ENCODE results near the gene ZNF248. TPM values are rescaled to one million over a fixed set of nuclear protein-coding genes. Genes with fewer than 3 reads are reported as not detected.
A peak's percentile ranks its signal among the peaks of the same experiment; 100 is the strongest.

The ZNF248 gene
- total and polyA plus RNA-seq, 9 of the 15 experiments (the other 6 are each of a cell fraction or from before 2014, with no cell fraction given), result 4.5 to 16.5 (median 10.2) TPM

DNA sequence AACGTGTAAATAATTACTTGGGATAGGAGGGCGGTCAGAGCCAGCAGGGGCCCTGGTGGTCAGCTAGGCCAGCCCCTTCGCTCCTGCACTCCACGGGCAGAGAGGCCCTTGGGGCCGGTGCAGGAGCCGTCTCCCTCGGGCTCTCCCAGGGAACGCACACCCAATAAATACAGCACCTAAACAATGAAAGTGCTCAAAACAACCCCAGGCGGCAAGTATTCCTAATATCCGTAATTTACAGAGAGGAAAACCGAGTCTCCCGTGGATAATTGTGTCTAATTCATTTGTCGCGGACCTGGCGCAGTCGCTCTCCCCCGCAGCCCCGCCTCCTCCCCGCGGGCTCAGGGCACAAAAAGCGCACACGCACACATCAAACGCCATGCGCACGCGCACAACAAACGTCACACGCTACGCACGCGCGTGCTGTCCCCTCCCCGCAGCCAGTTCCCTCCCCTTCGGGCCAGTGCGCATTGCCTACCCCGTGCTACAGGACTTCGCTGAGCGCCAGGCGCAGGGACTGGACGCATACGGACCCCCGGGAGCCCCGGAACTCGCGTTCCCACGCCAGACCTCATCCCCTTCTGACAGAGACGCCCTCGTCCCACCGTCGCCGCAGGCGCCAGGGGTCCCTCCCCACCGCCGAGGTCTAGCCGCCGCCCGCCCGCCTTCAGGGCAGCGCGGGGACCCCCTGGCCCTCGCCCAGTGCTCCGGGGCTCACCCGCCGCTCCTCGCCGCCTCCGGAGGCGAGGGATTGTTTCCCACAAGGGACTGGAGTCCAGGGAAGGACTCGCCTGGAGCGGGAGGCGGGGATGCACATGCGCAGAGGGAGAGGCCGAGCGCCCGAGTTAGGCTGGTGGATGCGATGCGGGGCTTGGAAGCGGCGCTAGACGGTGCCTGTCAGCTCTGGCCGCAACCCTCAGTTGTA lies at the start of gene ZNF248 (continued):
- TF ChIP-seq, protein P1, sequence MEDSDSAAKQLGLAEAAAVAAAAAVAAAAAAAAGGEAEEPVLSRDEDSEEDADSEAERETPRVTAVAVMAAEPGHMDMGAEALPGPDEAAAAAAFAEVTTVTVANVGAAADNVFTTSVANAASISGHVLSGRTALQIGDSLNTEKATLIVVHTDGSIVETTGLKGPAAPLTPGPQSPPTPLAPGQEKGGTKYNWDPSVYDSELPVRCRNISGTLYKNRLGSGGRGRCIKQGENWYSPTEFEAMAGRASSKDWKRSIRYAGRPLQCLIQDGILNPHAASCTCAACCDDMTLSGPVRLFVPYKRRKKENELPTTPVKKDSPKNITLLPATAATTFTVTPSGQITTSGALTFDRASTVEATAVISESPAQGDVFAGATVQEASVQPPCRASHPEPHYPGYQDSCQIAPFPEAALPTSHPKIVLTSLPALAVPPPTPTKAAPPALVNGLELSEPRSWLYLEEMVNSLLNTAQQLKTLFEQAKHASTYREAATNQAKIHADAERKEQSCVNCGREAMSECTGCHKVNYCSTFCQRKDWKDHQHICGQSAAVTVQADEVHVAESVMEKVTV (CRISPR knock-in tag; IDR thresholded peaks at IDR 0.05), result no peak
- TF ChIP-seq, protein P2, sequence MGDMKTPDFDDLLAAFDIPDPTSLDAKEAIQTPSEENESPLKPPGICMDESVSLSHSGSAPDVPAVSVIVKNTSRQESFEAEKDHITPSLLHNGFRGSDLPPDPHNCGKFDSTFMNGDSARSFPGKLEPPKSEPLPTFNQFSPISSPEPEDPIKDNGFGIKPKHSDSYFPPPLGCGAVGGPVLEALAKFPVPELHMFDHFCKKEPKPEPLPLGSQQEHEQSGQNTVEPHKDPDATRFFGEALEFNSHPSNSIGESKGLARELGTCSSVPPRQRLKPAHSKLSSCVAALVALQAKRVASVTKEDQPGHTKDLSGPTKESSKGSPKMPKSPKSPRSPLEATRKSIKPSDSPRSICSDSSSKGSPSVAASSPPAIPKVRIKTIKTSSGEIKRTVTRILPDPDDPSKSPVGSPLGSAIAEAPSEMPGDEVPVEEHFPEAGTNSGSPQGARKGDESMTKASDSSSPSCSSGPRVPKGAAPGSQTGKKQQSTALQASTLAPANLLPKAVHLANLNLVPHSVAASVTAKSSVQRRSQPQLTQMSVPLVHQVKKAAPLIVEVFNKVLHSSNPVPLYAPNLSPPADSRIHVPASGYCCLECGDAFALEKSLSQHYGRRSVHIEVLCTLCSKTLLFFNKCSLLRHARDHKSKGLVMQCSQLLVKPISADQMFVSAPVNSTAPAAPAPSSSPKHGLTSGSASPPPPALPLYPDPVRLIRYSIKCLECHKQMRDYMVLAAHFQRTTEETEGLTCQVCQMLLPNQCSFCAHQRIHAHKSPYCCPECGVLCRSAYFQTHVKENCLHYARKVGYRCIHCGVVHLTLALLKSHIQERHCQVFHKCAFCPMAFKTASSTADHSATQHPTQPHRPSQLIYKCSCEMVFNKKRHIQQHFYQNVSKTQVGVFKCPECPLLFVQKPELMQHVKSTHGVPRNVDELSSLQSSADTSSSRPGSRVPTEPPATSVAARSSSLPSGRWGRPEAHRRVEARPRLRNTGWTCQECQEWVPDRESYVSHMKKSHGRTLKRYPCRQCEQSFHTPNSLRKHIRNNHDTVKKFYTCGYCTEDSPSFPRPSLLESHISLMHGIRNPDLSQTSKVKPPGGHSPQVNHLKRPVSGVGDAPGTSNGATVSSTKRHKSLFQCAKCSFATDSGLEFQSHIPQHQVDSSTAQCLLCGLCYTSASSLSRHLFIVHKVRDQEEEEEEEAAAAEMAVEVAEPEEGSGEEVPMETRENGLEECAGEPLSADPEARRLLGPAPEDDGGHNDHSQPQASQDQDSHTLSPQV (IDR thresholded peaks at IDR 0.05), result peak; percentile 42; the same call in 1 of the 2 replicates
- TF ChIP-seq GTF2F1 (IDR thresholded peaks at IDR 0.05; ENCODE audit: low read depth, low read length) (no peak), CSDE1 (IDR thresholded peaks at IDR 0.05) (no peak), DNMT1 (IDR thresholded peaks at IDR 0.05) (no peak), RBM15 (IDR thresholded peaks at IDR 0.05; ENCODE audit: insufficient read depth, low read length) (no peak), KDM2B (CRISPR knock-in tag; IDR thresholded peaks at IDR 0.05) (peak; percentile 52; the same call in 1 of the 2 replicates), CXXC5 (CRISPR knock-in tag; IDR thresholded peaks at IDR 0.05) (peak; percentile 90), PURB (CRISPR knock-in tag; IDR thresholded peaks at IDR 0.05; ENCODE audit: low read depth) (no peak), SMAD4 (CRISPR knock-in tag; conservative IDR thresholded peaks at IDR 0.05) (no peak), TRIM24 (IDR thresholded peaks at IDR 0.05) (no peak), ZNF263 (CRISPR knock-in tag; IDR thresholded peaks at IDR 0.05; ENCODE audit: borderline replicate concordance) (no peak), ZC3H4 (CRISPR knock-in tag; IDR thresholded peaks at IDR 0.05; ENCODE audit: borderline replicate concordance) (no peak), HNRNPLL (IDR thresholded peaks at IDR 0.05; ENCODE audit: low read depth, low read length, poor library complexity, severe bottlenecking) (peak; percentile 50), MEF2A (IDR thresholded peaks at IDR 0.05; ENCODE audit: control insufficient read depth, low read depth, low read length) (no peak), SETDB1 (IDR thresholded peaks at IDR 0.05; ENCODE audit: low read length) (no peak), ZEB2 (IDR thresholded peaks at IDR 0.05) (no peak)
- TF ChIP-seq, protein P3, sequence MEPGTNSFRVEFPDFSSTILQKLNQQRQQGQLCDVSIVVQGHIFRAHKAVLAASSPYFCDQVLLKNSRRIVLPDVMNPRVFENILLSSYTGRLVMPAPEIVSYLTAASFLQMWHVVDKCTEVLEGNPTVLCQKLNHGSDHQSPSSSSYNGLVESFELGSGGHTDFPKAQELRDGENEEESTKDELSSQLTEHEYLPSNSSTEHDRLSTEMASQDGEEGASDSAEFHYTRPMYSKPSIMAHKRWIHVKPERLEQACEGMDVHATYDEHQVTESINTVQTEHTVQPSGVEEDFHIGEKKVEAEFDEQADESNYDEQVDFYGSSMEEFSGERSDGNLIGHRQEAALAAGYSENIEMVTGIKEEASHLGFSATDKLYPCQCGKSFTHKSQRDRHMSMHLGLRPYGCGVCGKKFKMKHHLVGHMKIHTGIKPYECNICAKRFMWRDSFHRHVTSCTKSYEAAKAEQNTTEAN (CRISPR knock-in tag; IDR thresholded peaks at IDR 0.05), result 0 out of 2 replicates have a peak, but pooled peaks have one; percentile 47
- TF ChIP-seq, protein P4, sequence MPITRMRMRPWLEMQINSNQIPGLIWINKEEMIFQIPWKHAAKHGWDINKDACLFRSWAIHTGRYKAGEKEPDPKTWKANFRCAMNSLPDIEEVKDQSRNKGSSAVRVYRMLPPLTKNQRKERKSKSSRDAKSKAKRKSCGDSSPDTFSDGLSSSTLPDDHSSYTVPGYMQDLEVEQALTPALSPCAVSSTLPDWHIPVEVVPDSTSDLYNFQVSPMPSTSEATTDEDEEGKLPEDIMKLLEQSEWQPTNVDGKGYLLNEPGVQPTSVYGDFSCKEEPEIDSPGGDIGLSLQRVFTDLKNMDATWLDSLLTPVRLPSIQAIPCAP (CRISPR knock-in tag; IDR thresholded peaks at IDR 0.05; ENCODE audit: borderline replicate concordance), result no peak; the same call in 1 of the 2 replicates
